Brain pericyte (primary cell): ENCODE measurements around the gene PIGA.
"Not testable (repeated sequence)": the region's sequence is repeated elsewhere in the genome, so short reads cannot be mapped to it uniquely, and the experiment has no call there.

Experiments
- DNase-seq: peaks from one replicate; pipeline ENCODE4 v3.0.0-alpha.2; 2012; ENCODE audit warnings: low read depth, low spot score

Gene PIGA

DNA sequence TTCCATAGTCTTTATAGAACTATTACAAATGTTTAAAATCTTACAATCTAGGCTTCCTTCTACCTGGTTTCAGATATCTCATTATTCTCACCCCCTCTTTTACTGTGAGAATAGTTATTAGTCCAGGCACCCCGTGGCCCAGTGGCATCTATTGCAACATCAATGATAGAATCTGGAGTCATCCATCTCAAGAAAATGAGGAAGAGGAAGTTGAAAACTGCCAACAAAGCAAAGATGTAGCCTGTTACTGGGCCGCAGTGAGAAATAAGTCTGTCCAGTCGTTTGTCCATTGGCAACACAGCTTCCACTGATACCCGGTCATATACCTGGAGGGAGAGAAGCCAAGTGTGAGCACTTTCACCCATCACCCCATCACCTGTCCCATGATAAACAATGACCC, 13.9 kb downstream of the PIGA start:
- DNase-seq = no peak

DNA sequence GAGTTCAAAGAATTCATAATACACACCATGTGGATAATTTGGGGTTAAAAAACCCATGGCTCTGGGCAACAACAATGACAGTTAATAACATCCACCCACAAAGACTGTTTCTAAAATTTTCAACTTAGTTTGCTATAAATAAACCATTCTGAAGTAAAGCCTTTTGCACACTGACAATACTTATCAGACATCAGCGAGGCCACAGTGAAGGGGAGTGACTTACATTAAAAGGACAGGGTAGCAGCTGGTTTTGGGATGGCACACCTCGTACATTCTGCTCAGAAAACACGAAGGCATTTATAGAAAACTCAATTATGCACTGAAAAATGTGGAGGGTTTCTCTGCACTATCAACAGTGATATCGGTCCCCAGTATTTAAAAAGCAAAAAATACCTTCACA, 15.0 kb downstream of the PIGA start:
- DNase-seq = no peak

DNA sequence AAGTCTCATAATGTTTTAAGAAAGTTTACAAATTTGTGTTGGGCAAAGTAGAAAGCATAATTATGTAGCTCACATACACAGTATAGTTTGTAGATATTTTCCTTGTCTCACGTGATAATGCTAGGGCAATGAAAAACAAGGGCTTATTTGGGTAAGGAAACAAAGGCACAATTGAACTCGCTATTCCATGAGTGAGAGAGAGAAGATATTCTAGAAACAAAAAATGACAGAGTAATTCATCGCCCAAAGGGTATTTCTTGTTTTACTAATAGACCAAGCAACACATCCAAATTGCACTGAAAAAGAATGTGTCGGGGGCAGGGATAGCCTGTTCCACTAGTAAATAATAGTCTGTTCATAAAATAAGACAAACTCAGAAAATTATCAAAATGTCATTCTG, 16.2 kb downstream of the PIGA start:
- no peak for DNase-seq

DNA sequence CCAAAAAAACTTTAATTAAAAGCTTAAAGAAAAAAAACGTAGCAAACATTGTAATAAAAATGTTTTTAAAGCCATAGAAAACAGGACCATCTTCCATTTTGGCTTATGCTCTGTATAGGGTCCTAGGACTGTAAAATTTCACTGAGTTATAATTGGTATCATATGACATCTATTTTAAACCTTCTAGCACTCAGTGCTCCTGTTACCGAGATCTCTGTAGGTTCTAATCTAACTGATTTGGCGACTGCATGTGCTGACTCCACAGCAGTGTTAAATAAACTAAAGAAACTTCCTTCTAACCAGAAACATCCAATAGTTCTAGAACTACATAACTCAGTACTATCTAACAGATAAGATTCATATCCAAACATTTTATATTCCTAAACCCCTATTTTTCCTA, 19.8 kb downstream of the PIGA start, which contains the start of gene ASB11:
ASB11 (minus strand) TSS at position 132 of the 400 bp plus-strand sequence; CDS start at position 97, 35 bp downstream.
- no peak for DNase-seq

DNA sequence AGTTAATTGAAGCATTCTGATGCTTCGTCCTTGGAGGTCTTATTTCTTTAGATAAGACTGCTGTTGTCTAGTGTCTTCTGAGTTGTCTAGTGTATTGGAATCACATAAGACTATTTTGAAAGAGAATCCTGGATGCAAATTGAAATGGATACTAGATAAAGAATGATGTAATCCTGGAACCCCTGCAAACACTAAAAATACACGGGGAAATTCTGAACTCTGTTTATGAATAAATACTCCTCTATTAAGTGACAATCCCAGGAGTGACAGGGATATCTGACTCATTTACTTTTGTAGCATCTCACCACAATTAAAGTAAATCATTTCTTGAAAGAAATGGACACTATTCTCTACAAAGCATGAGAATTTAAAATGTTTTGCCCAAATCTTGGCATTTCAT, 20.9 kb downstream of the PIGA start:
- DNase-seq = no peak

DNA sequence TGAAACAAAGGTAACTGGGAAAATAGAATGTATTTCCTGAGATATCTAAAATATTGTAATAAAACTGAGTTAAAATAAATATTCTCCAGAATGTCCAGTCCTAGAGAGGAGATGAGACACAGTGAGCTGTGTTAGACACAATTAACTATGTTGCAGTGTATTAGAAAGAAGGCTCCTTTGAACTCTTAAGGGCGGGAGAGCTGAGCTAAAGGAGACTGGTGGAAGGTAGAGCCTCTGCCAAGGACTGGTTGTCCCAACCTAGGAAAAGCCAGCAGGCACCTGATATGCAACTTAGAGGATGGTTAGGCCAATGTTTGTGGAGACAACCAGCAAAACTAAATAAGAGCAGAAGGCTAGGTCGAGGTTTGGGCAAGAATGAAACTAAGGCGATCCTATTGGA, 24.2 kb downstream of the PIGA start:
- no peak for DNase-seq

DNA sequence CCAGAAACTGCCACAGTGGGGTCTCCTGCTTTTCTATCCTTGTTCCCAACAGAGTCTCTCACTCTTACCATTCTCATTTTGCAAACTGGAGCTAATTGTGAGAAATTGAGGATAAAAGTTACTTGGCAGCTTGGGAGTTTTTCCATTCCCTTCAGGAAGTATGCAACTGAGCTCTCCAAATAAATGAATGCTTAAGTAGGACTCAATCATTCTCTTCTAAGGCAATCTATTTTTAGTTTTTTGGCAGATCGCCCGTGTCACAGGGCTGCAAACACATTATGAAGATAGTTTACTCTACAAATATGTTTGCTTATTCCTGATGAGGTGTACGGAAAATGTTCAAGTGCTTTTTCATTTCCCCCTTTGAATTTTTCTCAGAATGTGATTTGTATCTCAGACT, 25.2 kb downstream of the PIGA start:
- DNase-seq = no peak

DNA sequence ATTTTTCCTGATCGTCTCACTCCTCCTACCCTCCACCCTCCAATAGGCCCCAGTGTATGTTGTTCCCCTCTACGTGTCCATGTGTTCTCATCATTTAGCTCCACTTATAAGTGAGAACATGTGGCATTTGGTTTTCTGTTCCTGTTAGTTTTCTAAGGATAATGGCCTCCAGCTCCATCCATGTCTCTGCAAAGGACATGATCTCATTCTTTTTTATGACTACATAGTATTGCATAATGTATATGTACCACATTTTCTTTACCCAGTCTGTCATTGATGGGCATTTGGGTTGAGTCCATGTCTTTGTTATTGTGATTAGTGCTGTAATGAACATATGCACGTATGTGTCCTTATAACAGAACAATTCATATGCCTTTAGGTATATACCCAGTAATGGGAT, 29.4 kb downstream of the PIGA start:
- not testable (repeated sequence) for DNase-seq

DNA sequence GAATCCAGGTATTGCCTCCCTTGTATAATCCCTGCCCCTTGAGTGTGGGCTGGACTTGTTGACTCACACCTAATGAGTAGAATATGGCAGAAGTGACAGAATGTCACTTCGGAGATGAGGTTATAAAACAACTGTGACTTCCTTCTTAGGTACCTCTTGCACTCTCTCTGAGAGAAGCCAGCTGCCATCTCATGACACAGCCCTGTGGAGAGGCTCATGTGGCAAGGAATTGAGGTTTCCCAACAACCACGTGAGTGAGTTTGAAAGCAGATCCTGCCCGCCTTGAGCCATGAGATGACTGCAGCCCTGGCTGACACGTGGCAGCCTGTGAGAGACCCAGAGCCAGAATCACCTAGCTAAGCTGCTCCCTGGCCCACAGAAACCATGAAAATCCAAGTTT, 33.4 kb downstream of the PIGA start:
- DNase-seq = no peak

DNA sequence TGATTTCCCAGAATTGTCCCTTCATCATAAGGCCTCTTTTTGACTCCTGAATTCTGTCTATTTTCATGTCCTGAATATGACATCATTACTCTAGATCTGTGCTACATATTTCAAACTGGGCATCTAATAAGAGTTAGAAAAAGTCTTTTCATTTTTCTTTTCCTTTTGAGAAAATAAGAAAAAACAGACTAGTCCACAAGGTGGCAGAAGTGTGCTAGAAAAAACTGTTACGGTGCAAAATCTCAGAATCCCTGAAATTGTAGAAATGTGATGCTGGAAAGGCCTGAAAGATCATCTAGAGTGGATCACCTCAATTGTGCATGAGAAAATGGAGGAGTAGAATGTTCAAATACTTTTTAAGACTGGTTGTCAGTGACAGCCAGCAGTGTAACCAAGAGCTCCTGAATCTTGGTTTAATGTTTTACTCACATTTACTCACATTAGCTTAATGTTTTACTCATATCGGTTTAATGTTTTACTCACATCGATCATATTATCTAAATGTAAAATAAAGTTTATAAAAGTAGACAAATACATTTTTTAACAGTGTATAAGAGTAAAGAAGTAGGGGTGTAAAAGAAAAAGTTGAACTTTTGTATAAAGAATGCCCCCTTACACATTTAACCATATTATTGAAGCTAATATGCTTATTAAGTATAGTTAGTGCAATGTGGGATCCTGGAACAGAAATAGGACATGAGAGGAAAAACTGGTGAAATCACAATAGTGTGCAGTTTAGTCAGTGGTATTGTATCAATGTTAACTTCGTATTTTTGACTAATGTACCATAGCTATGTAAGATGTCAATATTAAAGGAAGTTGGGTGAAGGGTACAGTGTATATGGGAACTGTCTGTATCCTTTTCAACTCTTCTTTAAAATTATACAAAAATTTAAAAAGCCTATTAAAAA, 35.1 kb downstream of the PIGA start:
- DNase-seq = no peak

DNA sequence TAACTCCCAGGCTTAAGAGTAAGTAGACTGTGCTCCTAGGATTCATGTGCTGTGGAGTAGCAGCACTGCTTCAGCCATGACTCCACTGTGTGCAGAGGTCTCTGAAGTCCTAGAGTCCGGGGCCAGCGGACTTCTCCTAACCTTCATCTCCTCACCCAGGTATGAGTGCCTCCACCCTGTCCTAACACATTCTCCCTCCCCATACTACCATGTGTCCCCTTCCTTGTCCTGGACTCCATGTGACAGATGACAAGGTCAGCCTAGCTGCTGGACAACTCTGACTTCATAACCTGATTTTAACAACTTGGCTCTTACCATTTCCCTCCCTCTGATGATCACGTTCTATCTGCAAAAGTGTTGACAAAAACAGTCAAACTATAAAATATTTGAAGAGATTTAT, 36.5 kb downstream of the PIGA start:
- no peak for DNase-seq

DNA sequence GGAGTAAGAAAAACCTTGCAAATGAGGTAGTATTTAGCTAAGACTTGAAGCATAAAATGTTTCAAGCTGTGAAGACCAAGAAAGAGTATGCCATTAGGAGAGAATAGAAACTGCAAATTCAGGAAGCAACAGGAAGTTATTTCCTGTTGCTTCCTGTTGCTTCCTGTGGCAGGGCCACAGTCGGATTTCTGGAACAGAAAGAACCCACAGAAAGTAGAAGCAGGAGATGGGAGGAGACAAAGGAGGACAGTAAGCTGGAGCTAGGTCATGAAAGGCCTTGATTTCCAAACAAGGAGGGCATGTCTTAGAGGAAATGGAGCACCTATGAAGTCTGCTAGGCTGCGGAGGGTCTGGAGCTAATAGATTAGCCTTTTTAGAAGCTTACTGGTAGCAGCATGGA, 37.1 kb downstream of the PIGA start:
- no peak for DNase-seq

DNA sequence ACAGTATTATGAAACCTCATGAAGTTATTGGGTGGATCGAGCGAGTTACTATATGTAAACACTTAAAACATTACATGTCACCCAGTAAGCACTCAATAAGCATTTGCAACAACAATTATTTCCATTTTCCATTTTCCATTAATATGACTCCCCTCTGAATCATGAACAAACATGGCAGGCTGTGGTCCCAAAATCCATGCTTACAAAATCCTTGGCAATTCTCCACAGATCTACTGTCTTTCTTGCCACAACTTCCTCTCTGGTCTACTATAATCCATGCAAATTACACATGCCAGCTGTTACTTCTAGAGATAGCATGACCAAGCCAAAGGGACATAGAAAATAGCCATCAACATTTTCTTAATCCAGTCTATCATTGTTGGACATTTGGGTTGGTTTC, 41.9 kb downstream of the PIGA start:
- DNase-seq = no peak

DNA sequence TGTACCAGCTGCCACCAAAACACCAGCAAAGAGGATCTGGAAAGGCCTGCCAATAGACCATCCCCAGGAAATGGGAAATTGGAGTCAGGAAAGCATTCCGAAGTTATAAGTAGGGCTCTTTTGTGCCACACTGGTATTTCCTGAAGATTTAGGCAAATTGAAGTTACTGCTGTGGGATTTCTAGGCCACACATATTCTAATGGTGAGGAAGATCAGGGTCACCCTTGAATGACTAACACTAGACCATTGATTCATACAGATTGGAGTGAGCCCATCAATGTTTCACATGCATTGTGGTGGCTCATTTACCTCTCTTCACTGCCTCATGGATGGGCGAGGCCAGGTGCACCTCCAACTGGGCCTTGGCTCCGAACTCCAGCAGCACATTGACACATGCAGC, 42.5 kb downstream of the PIGA start:
- DNase-seq = no peak

DNA sequence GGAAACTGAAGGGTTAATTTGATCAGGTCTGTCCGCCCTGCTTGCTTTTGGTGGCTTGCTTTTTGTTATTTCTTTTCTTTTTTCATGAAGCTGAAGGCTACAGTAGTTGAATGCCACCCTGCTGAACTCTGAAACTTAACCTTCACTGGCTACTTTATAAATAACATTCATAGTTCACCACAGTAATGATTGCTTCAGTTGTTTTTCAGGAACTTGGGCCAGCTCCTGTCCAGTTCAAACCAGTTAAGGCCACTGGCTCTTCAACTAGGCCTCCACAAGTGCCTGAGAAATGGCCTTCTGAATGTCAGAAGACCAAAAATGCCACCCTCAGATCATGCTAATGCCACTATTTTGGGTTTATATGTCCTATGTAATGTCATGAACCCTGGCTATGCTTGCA, 57.7 kb downstream of the PIGA start:
- DNase-seq = no peak

DNA sequence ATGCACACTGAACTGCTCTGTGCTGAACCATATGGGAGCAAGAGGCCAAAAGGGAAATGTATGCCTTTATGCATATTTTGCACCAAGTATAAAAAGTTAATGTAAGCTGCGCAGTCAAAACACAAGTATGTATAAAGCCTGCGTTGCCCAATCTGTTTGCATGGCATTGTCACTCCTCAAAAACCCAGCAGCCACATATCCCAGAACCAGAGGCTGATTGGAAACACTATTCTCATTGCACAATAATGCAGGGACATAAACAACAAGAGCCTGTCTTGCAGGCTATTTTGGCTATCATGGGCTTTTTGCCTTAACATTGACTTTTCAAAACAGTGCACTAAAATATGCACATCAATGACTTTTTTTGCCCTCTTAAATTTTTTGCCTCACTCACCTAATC, 60.4 kb downstream of the PIGA start:
- DNase-seq = no peak

DNA sequence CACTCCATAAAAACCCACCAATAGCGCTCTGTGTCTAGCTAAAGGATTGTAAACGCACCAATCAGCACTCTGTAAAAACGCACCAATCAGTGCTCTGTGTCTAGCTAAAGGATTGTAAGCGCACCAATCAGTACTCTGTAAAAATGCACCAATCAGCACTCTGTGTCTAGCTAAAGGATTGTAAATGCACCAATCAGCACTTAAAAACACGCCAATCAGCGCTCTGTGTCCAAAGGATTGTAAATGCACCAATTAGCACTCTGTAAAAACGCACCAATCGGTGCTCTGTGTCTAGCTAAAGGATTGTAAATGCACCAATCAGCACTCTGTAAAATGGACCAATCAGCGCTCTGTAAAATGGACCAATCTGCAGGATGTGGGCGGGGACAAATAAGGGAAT, 62.0 kb downstream of the PIGA start:
- not testable (repeated sequence) for DNase-seq

DNA sequence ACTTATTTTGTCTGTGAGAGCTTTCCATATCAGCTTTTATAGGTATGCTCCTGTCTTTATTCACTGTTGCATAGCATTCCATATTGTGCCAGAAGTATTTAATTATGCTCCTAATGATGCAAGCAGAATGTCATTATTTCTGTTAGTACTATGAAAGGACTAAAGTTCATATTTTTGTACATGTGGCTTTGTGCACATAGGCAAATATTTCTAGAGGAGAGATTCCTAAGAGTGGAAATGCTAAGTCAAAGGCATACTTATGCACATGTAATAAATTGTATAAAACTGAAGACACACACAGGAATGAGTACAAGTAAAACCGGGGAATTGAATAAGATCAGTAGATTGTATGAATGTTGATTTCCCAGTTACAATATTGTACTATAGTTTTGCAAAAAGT, 63.6 kb downstream of the PIGA start:
- DNase-seq = no peak

DNA sequence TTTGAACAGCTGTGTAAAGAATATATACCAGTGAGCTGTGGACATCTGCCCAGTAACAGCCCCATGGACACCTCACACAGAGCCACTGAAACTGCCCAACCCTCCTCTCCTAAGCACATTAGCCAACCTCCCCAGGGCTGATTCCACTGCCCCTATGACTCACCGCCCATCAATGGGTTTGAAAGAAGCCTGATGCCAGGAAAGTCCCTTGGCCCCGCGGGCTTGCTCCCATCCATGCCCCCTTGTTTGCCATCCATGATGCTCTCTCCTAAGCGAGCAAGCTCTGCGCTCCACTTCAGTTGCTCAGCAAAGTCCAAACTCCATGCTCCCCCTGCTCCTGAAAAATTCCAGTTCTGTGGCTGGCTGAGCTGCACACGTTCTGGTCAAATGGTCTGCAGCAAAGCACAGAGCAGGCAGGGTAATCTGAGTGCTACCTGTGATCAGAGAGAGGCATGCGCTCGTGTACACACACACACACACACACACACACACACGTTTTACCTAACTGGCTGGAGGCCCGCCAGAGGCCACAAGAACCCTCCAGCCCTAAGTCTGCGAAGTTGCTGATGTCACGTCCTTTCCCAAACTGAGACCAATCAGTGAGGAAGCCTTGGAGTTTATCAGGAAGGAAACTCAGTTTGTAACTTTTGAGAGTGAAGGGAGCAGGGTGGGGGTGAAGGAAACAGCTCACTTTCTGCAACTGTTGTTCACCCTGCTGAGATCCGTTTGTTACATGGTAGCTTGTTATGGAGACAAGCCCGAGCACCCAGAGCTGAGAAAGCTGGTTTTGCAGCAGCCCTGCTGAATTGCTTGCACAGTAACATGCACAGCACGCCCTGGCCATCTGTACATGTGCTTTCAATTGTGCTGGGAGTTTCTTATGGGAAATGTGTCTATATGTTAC, 65.5 kb downstream of the PIGA start, which contains the start of gene ASB9:
ASB9 (minus strand) TSS at position 466 of the 904 bp plus-strand sequence; CDS start at position 257, 209 bp downstream.
- peak; percentile 1 for DNase-seq
